ENCODE measurements around the gene PDPK1.
A peak's percentile ranks its signal among the peaks of the same experiment; 100 is the strongest.
"Not testable (repeated sequence)": the region's sequence is repeated elsewhere in the genome, so short reads cannot be mapped to it uniquely, and the experiment has no call there.

DNA sequence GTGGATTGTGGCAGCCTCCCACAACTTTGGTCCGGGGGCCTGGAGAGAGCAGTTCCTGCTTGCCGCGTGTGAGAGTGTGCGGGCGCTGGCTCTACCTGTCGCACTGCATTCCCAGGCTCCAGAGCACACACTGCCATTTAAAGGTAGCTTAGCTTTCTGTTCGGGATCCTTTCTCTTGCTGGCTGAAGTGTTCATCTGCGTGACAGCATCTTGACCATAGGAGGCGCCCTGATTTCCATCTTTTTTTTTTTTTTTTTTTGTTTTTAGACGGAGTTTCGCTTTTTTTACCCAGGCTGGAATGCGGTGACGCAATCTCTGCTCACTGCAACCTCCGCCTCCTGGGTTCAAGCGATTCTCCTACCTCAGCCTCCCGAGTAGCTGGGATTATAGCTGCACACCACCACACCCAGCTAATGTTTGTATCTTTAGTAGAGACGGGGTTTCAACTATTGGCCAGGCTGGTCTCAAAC, 13.6 kb downstream of the PDPK1 start:
- TF ChIP-seq, protein P1, sequence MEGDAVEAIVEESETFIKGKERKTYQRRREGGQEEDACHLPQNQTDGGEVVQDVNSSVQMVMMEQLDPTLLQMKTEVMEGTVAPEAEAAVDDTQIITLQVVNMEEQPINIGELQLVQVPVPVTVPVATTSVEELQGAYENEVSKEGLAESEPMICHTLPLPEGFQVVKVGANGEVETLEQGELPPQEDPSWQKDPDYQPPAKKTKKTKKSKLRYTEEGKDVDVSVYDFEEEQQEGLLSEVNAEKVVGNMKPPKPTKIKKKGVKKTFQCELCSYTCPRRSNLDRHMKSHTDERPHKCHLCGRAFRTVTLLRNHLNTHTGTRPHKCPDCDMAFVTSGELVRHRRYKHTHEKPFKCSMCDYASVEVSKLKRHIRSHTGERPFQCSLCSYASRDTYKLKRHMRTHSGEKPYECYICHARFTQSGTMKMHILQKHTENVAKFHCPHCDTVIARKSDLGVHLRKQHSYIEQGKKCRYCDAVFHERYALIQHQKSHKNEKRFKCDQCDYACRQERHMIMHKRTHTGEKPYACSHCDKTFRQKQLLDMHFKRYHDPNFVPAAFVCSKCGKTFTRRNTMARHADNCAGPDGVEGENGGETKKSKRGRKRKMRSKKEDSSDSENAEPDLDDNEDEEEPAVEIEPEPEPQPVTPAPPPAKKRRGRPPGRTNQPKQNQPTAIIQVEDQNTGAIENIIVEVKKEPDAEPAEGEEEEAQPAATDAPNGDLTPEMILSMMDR (conservative IDR thresholded peaks at IDR 0.05 in 1 of 2, IDR thresholded peaks at IDR 0.05 in 1 of 2; ENCODE audit: extremely low read depth in 1 of 2, insufficient read depth in 1 of 2, low read depth in 1 of 2, low read length in 2 of 2) = peak in 1 of 2 donors; percentile 27
- not testable (repeated sequence) for TF ChIP-seq EZH2 (IDR thresholded peaks at IDR 0.05; ENCODE audit: borderline replicate concordance, low read length)

Data from mammary epithelial cell (primary cell).